ENCODE results near the gene ST8SIA1.

GRCh38 chr12:22304341-22304740, 30.2 kb downstream of the ST8SIA1 start:
- TF ChIP-seq BHLHE40 (IDR thresholded peaks at IDR 0.05; ENCODE audit: borderline replicate concordance) (no peak), SP1 (IDR thresholded peaks at IDR 0.05) (no peak), ZNF384 (IDR thresholded peaks at IDR 0.05) (no peak)
